SK-N-SH (cell line): ENCODE results near the gene HJV. TPM values are rescaled to one million over a fixed set of nuclear protein-coding genes. Genes with fewer than 3 reads are reported as not detected.

ENCODE experiments used
- CTCF ChIA-PET: fragments of 300-600, 350-600 bp; formaldehyde crosslinking; extraction: SDS; loops from one replicate; lab custom pipeline; 2021; lab: Yijun Ruan, JAX
- POLR2A ChIA-PET: fragments of 350-600 bp; sonication (Branson Sonifier 250); formaldehyde crosslinking; extraction: SDS; loops from one replicate; lab custom pipeline; 2020; ENCODE audit warnings: antibody characterized with exemption, inconsistent platforms; lab: Yijun Ruan, JAX
- DNase-seq: peaks from one replicate; pipeline ENCODE4 v3.0.0; 2012
- H2AFZ ChIP-seq: fragments of 200-600 bp; sonication (generic); 2 replicates; pipeline ENCODE4 v1.8.1; 2016; ENCODE audit warnings: antibody characterized with exemption, mild to moderate bottlenecking, low read depth
- H3F3A ChIP-seq: fragments of 200-600 bp; sonication (generic); replicated peaks from 2 replicates; pipeline ENCODE3; 2016; ENCODE audit warnings: antibody characterized with exemption, mild to moderate bottlenecking; ENCODE audit not compliant: insufficient read depth
- H3K27ac ChIP-seq, 2 experiments: fragments of 200-500 bp in 1 of 2; fragments of 200-600 bp in 1 of 2; sonication (Bioruptor generic) in 1 of 2; sonication (generic), shearing (Covaris generic) in 1 of 2; 2 replicates each; pipeline versions ENCODE4 v1.5.1 to v1.6.1; 2014 to 2016; ENCODE audit warnings: low read depth in 2 of 2, inconsistent platforms in 1 of 2, low read length in 1 of 2, mild to moderate bottlenecking in 1 of 2, mixed read lengths in 1 of 2
- H3K27me3 ChIP-seq: fragments of 200-600 bp; sonication (generic), shearing (Covaris generic); 2 replicates; pipeline ENCODE4 v1.6.1; 2016; ENCODE audit warnings: mixed run types; ENCODE audit not compliant: insufficient read depth
- H3K36me3 ChIP-seq, 2 experiments: fragments of 200-500 bp in 1 of 2; fragments of 200-600 bp in 1 of 2; sonication (Bioruptor generic) in 1 of 2; sonication (generic) in 1 of 2; replicated peaks in 1 of 2; 2 replicates each; pipeline versions ENCODE3 to v1.5.1; 2014 to 2016; ENCODE audit warnings: low read length in 1 of 2, mild to moderate bottlenecking in 1 of 2; ENCODE audit not compliant: insufficient read depth in 2 of 2, control insufficient read depth in 1 of 2
- H3K4me1 ChIP-seq, 2 experiments: fragments of 200-500 bp in 1 of 2; fragments of 200-600 bp in 1 of 2; sonication (Bioruptor generic) in 1 of 2; sonication (generic), shearing (Covaris generic) in 1 of 2; 2 replicates each; pipeline versions ENCODE4 v1.5.1 to v1.6.1; 2014 to 2016; ENCODE audit warnings: low read depth in 1 of 2, low read length in 1 of 2, mixed run types in 1 of 2; ENCODE audit not compliant: insufficient read depth in 2 of 2, control insufficient read depth in 1 of 2
- H3K4me2 ChIP-seq: fragments of 200-600 bp; sonication (generic), shearing (Covaris generic); 2 replicates; pipeline ENCODE4 v1.6.1; 2017; ENCODE audit warnings: mixed run types
- H3K4me3 ChIP-seq, 2 experiments: fragments of 200-500 bp in 1 of 2; fragments of 200-600 bp in 1 of 2; sonication (Bioruptor generic) in 1 of 2; sonication (generic), shearing (Covaris generic) in 1 of 2; 2 replicates each; pipeline versions ENCODE4 v1.5.1 to v1.8.1; 2014 to 2016; ENCODE audit warnings: low read depth in 2 of 2, inconsistent platforms in 1 of 2, low read length in 1 of 2, mild to moderate bottlenecking in 1 of 2, mixed read lengths in 1 of 2, moderate library complexity in 1 of 2
- H3K79me2 ChIP-seq: fragments of 200-600 bp; sonication (generic); 2 replicates; pipeline ENCODE4 v1.8.1; 2017; ENCODE audit warnings: mild to moderate bottlenecking; ENCODE audit not compliant: insufficient read depth
- H3K9ac ChIP-seq: fragments of 200-600 bp; sonication (generic); 2 replicates; pipeline ENCODE4 v1.6.1; 2017; ENCODE audit warnings: mixed run types
- H3K9me2 ChIP-seq: fragments of 200-600 bp; sonication (generic); 2 replicates; pipeline ENCODE4 v1.6.1; 2017; ENCODE audit warnings: mixed run types
- H3K9me3 ChIP-seq: fragments of 200-600 bp; sonication (generic); 2 replicates; pipeline ENCODE4 v1.6.1; 2017; ENCODE audit warnings: mixed run types, mild to moderate bottlenecking, moderate library complexity
- H4K20me1 ChIP-seq: fragments of 200-600 bp; sonication (generic); 2 replicates; pipeline ENCODE4 v1.6.1; 2017; ENCODE audit warnings: mild to moderate bottlenecking, mixed run types; ENCODE audit not compliant: insufficient read depth
- FOXM1 ChIP-seq: IDR thresholded peaks from 2 replicates; pipeline ENCODE4 v1.4.0; 2012; ENCODE audit warnings: low read depth, mild to moderate bottlenecking
- GABPA ChIP-seq: IDR thresholded peaks from 2 replicates; pipeline ENCODE4 v1.4.0; 2012; ENCODE audit warnings: low read depth, mild to moderate bottlenecking
- GATA2 ChIP-seq: sonication (generic); formaldehyde crosslinking; IDR thresholded peaks from 2 replicates; pipeline ENCODE4 v1.5.0; 2020; ENCODE audit warnings: mild to moderate bottlenecking, missing genetic modification reagents
- MAX ChIP-seq: IDR thresholded peaks from 2 replicates; pipeline ENCODE4 v1.4.0; 2012; ENCODE audit warnings: low read depth
- MEF2A ChIP-seq: IDR thresholded peaks from 2 replicates; pipeline ENCODE4 v1.4.0; 2012; ENCODE audit warnings: low read depth, borderline replicate concordance
- NRF1 ChIP-seq: IDR thresholded peaks from 2 replicates; pipeline ENCODE4 v1.6.1; 2012; ENCODE audit warnings: low read depth, mild to moderate bottlenecking, low read length
- RFX5 ChIP-seq: IDR thresholded peaks from 2 replicates; pipeline ENCODE4 v1.6.1; 2012; ENCODE audit warnings: mild to moderate bottlenecking, improper control_type of control experiment, low read length
- RXRA ChIP-seq: IDR thresholded peaks from 2 replicates; pipeline ENCODE4 v1.4.0; 2012; ENCODE audit warnings: low read depth, mild to moderate bottlenecking, borderline replicate concordance
- SIN3A ChIP-seq: IDR thresholded peaks from 2 replicates; pipeline ENCODE4 v1.6.1; 2012; ENCODE audit warnings: low read depth, mild to moderate bottlenecking, low read length, moderate library complexity, borderline replicate concordance
- SMC3 ChIP-seq: IDR thresholded peaks from 2 replicates; pipeline ENCODE4 v1.6.1; 2012; ENCODE audit warnings: low read depth, low read length, improper control_type of control experiment
- TAF1 ChIP-seq: IDR thresholded peaks from 2 replicates; pipeline ENCODE4 v1.6.1; 2012; ENCODE audit warnings: low read depth, mild to moderate bottlenecking, low read length, moderate library complexity, borderline replicate concordance
- TCF12 ChIP-seq: IDR thresholded peaks from 2 replicates; pipeline ENCODE4 v1.4.0; 2012
- TEAD4 ChIP-seq: IDR thresholded peaks from 2 replicates; pipeline ENCODE4 v1.4.0; 2012; ENCODE audit warnings: mild to moderate bottlenecking, borderline replicate concordance; ENCODE audit not compliant: insufficient read depth
- USF1 ChIP-seq: IDR thresholded peaks from 2 replicates; pipeline ENCODE4 v1.4.0; 2012; ENCODE audit warnings: low read depth, borderline replicate concordance
- ZBTB33 ChIP-seq: IDR thresholded peaks from 2 replicates; pipeline ENCODE4 v1.4.0; 2012; ENCODE audit warnings: low read depth, borderline replicate concordance
- WGBS: methylation state at CpG from one replicate; pipeline ENCODE4 v1.1.6; 2017; ENCODE audit warnings: low lambda C conversion rate; 5-methylcytosine and 5-hydroxymethylcytosine counted together
- polyA plus RNA-seq, 3 experiments: library from polyadenylated mRNA; depleted of rRNA; stranded (reverse); fragments of >200 nt; gene quantifications; 2 replicates each; pipeline ENCODE4 v1.2.3, GENCODE V29; 2012
- TF ChIP-seq, protein P1 (sequence below): IDR thresholded peaks from 2 replicates; pipeline ENCODE4; 2012
- TF ChIP-seq, protein P2 (sequence below): fragments of 150-350 bp; IDR thresholded peaks from 2 replicates; pipeline ENCODE4 v1.6.1; 2017; ENCODE audit warnings: antibody characterized with exemption, low read length, low read depth, borderline replicate concordance
- TF ChIP-seq, protein P3 (sequence below): fragments of 150-350 bp; IDR thresholded peaks from 2 replicates; pipeline ENCODE4 v1.6.1; 2016; ENCODE audit warnings: mild to moderate bottlenecking, low read depth, low read length

The HJV gene
- polyA plus RNA-seq, 1 of the 3 experiments (the other 2 are of a cell fraction): 0.05 TPM

DNA sequence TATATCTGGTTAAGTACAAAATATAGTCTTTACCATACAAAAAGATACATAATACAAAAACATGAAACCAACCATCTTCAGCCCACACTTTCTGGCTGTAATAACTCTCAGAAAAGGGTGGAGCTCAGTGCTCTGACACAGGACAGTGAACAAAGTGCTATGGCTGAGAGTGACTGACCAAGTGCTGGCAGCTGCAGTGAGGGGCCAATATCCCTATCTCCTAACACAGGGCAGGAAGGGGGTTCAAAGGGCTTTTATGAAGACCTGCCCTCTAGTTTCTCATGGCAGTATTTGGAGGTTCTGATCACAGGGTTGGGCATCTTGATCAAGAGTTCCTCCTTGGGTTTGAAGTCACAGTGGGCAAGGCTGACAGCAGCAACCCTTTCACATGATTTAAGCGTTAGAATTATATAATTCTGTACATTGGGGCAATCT lies 29.0 kb downstream of the HJV start:
- Histone ChIP-seq H3K4me3 (peak overlapping the region; percentile 64 to 90; a peak in 3 of 4 replicates), H2AFZ (no peak overlapping the region), H3K4me1 (peaks cover 13 to 34% of the 10 kb centered on the region in 2 experiments; a peak in 3 of 4 replicates), H3K36me3 (peaks cover 29 to 33% of the 10 kb centered on the region in 2 experiments), H3K4me2 (peak overlapping the region; percentile 86), H3K9me3 (no peaks in the 10 kb centered on the region), H3K27ac (peak overlapping the region in 1 of 2 experiments; percentile 39; a peak in 2 of 4 replicates), H3K9ac (peak overlapping the region; percentile 90; the same call in 1 of the 2 replicates), H3K79me2 (peaks cover 36% of the 10 kb centered on the region), H3F3A (peaks cover 23% of the 10 kb centered on the region), H3K9me2 (no peaks in the 10 kb centered on the region), H4K20me1 (peaks cover 38% of the 10 kb centered on the region), H3K27me3 (no peaks in the 10 kb centered on the region)
- TF ChIP-seq MEF2A (no peak), RFX5 (no peak), TAF1 (no peak), SMC3 (no peak), GABPA (no peak), ZBTB33 (no peak), SIN3A (no peak), TCF12 (no peak), TEAD4 (no peak), USF1 (no peak), NRF1 (no peak), FOXM1 (no peak), GATA2 (CRISPR knock-in tag) (no peak), RXRA (no peak), MAX (no peak)
- TF ChIP-seq, protein P1, sequence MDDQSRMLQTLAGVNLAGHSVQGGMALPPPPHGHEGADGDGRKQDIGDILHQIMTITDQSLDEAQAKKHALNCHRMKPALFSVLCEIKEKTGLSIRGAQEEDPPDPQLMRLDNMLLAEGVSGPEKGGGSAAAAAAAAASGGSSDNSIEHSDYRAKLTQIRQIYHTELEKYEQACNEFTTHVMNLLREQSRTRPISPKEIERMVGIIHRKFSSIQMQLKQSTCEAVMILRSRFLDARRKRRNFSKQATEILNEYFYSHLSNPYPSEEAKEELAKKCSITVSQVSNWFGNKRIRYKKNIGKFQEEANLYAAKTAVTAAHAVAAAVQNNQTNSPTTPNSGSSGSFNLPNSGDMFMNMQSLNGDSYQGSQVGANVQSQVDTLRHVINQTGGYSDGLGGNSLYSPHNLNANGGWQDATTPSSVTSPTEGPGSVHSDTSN: no peak
- TF ChIP-seq, protein P2, sequence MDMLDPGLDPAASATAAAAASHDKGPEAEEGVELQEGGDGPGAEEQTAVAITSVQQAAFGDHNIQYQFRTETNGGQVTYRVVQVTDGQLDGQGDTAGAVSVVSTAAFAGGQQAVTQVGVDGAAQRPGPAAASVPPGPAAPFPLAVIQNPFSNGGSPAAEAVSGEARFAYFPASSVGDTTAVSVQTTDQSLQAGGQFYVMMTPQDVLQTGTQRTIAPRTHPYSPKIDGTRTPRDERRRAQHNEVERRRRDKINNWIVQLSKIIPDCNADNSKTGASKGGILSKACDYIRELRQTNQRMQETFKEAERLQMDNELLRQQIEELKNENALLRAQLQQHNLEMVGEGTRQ: no peak
- TF ChIP-seq, protein P3, sequence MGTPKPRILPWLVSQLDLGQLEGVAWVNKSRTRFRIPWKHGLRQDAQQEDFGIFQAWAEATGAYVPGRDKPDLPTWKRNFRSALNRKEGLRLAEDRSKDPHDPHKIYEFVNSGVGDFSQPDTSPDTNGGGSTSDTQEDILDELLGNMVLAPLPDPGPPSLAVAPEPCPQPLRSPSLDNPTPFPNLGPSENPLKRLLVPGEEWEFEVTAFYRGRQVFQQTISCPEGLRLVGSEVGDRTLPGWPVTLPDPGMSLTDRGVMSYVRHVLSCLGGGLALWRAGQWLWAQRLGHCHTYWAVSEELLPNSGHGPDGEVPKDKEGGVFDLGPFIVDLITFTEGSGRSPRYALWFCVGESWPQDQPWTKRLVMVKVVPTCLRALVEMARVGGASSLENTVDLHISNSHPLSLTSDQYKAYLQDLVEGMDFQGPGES: no peak
- POLR2A ChIA-PET: no interaction called here
- DNase-seq: no peak
- CTCF ChIA-PET: interaction anchor here (0.7 to 10.6 kb wide), 7 partner anchors 9 to 147 kb away, joined by 3 to 99 read pairs (median 5); partner anchors contain the start of genes ITGA10 and NUDT17
- 58% methylated on average over 1 of the region's 1 CpG for WGBS
